Stomach smooth muscle (tissue), 2 donors: ENCODE results near the gene SPNS3.

Experiments used
- H3K27ac ChIP-seq: one replicate; pipeline ENCODE4 v1.7.0; 2013; ENCODE audit warnings: mild to moderate bottlenecking, low read length, inconsistent platforms
- H3K27me3 ChIP-seq, 2 donors: one replicate each; pipeline ENCODE4 v1.7.0; 2013; ENCODE audit warnings: low read length in 2 of 2; ENCODE audit not compliant: insufficient read depth in 2 of 2, control insufficient read depth in 1 of 2
- H3K36me3 ChIP-seq, 2 donors: one replicate each; pipeline ENCODE4 v1.7.0; 2013; ENCODE audit warnings: low read length in 2 of 2; ENCODE audit not compliant: control insufficient read depth in 2 of 2, insufficient read depth in 2 of 2
- H3K4me1 ChIP-seq: one replicate; pipeline ENCODE4 v1.7.0; 2013; ENCODE audit warnings: low read length; ENCODE audit not compliant: control insufficient read depth, insufficient read depth
- H3K4me3 ChIP-seq, 2 donors: one replicate each; pipeline ENCODE4 v1.7.0; 2013; ENCODE audit warnings: low read length in 2 of 2
- H3K9ac ChIP-seq, 2 donors: one replicate each; pipeline ENCODE4 v1.7.0; 2013; ENCODE audit warnings: low read length in 2 of 2, mild to moderate bottlenecking in 1 of 2
- H3K9me3 ChIP-seq, 2 donors: one replicate each; pipeline ENCODE4 v1.7.0; 2013; ENCODE audit warnings: low read length in 2 of 2; ENCODE audit not compliant: control insufficient read depth in 2 of 2
- donor health status: healthy.
- donor health status: Pancreatic carcinoma.

Gene SPNS3

GRCh38 chr17:4511199-4511932, 77.6 kb downstream of the SPNS3 start:
- H3K4me3 ChIP-seq: no peak overlapping the region
- no peaks in the 10 kb centered on the region for H3K9me3 ChIP-seq
- H3K36me3 ChIP-seq: no peaks in the 10 kb centered on the region
- H3K27me3 ChIP-seq: peaks cover 0 to 4% of the 10 kb centered on the region in 2 donors
- H3K27ac ChIP-seq: no peak overlapping the region
- H3K9ac ChIP-seq: no peak overlapping the region
- peaks cover 12% of the 10 kb centered on the region for H3K4me1 ChIP-seq

- H3K9me3 ChIP-seq: no peaks in the 10 kb centered on the region
- no peak overlapping the region for H3K9ac ChIP-seq
- H3K27me3 ChIP-seq: peaks cover 0 to 4% of the 10 kb centered on the region in 2 donors
- no peaks in the 10 kb centered on the region for H3K36me3 ChIP-seq
- no peak overlapping the region for H3K27ac ChIP-seq
- H3K4me3 ChIP-seq: no peak overlapping the region
- H3K4me1 ChIP-seq: peaks cover 13% of the 10 kb centered on the region
Measured at GRCh38 chr17:4512156-4513112, 78.7 kb downstream of the SPNS3 start.

DNA sequence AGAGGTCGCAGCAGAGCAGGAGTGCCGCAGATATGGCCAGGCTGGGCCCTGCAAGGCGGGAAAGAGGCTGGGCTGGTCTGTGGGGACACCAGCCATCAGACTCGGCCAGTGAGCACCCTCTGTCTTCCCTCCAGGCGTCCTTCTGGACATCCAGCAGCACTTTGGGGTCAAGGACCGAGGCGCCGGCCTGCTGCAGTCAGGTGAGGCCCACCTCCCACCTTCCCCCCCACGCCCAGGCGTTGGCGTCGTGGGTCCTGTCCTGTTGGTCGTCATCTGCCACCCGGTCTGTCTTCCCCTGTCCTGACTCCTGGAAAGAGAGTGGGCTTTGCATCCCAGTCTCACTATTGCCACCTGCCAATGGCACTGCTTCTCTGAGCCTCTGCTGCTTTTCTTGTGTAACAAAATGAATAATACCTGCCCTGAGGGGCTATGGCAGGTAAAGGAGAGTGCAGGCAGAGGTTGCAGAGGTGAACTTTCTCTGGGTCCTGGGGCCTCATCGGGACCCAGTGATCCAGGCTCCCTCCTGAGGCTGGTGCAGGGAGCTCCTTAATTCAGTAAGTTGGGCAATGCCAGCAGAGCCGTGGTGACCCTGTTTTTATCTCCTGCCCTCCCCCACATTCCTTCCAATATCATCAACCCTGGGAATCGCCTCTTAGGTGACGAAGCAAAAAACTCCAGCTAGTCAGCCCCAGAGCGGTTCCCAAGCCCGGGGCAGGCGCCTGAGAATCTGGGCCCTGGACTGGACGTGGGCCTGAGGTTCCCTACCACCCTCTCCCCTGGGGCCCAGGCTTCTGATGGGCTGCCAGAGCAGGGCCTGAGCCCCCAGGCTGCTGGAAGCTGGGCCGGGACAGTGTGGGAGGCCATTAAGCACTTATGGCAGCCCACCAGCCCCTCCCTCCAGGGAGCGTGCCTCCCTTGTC, 79.6 kb downstream of the SPNS3 start:
- Histone ChIP-seq H3K27me3 (peaks cover 0 to 2% of the 10 kb centered on the region in 2 donors), H3K36me3 (no peaks in the 10 kb centered on the region), H3K4me3 (no peak overlapping the region), H3K9ac (no peak overlapping the region), H3K27ac (no peak overlapping the region), H3K4me1 (peaks cover 10% of the 10 kb centered on the region), H3K9me3 (no peaks in the 10 kb centered on the region)

DNA sequence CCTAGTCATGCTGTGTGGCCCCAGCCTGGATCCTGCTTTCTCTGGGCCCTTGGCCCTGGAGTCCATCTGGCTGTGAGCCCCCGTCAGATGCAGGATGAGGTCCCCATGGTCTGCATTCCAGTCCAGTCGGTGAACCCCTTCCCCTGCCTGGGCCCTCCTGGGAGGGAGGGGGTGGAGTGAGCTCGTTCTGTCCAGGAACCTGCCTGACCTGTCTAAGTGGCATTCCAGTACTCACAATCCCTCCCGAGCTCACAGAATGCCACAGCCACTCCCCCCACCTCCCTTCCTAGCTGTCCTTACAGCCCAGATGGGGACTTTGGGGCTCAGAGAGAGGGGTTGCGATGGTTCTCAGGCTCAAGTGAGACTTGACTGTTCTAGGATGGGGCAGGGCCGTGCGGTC, 80.5 kb downstream of the SPNS3 start:
- H3K4me3 ChIP-seq: no peak overlapping the region
- no peak overlapping the region for H3K9ac ChIP-seq
- H3K4me1 ChIP-seq: peaks cover 10% of the 10 kb centered on the region
- no peaks in the 10 kb centered on the region for H3K9me3 ChIP-seq
- H3K36me3 ChIP-seq: no peaks in the 10 kb centered on the region
- H3K27ac ChIP-seq: no peak overlapping the region
- peaks cover 0 to 2% of the 10 kb centered on the region in 2 donors for H3K27me3 ChIP-seq

GRCh38 chr17:4514779-4515178, 81.0 kb downstream of the SPNS3 start:
- no peak overlapping the region for H3K9ac ChIP-seq
- no peak overlapping the region for H3K27ac ChIP-seq
- no peaks in the 10 kb centered on the region for H3K9me3 ChIP-seq
- H3K36me3 ChIP-seq: no peaks in the 10 kb centered on the region
- H3K4me3 ChIP-seq: no peak overlapping the region
- H3K27me3 ChIP-seq: peaks cover 0 to 2% of the 10 kb centered on the region in 2 donors
- peaks cover 11% of the 10 kb centered on the region for H3K4me1 ChIP-seq

- Histone ChIP-seq H3K4me3 (no peak overlapping the region), H3K9ac (no peak overlapping the region), H3K27me3 (peaks cover 0 to 2% of the 10 kb centered on the region in 2 donors), H3K9me3 (no peaks in the 10 kb centered on the region), H3K27ac (no peak overlapping the region), H3K36me3 (no peaks in the 10 kb centered on the region), H3K4me1 (peaks cover 8% of the 10 kb centered on the region)
Measured at GRCh38 chr17:4515501-4515900, 81.8 kb downstream of the SPNS3 start.

- H3K9me3 ChIP-seq: no peaks in the 10 kb centered on the region
- no peaks in the 10 kb centered on the region for H3K36me3 ChIP-seq
- H3K27me3 ChIP-seq: no peaks in the 10 kb centered on the region
- H3K9ac ChIP-seq: no peak overlapping the region
- no peak overlapping the region for H3K4me3 ChIP-seq
- H3K27ac ChIP-seq: no peak overlapping the region
- peaks cover 6% of the 10 kb centered on the region for H3K4me1 ChIP-seq
Measured at GRCh38 chr17:4516735-4517134, 83.0 kb downstream of the SPNS3 start.

- Histone ChIP-seq H3K9me3 (no peaks in the 10 kb centered on the region), H3K27me3 (no peaks in the 10 kb centered on the region), H3K4me3 (no peak overlapping the region), H3K27ac (peak overlapping the region; percentile 62), H3K4me1 (peaks cover 6% of the 10 kb centered on the region), H3K36me3 (no peaks in the 10 kb centered on the region), H3K9ac (no peak overlapping the region)
Measured at GRCh38 chr17:4518901-4519300, 85.2 kb downstream of the SPNS3 start.

GRCh38 chr17:4519361-4519788, 85.6 kb downstream of the SPNS3 start:
- no peaks in the 10 kb centered on the region for H3K36me3 ChIP-seq
- no peaks in the 10 kb centered on the region for H3K9me3 ChIP-seq
- H3K27ac ChIP-seq: peak overlapping the region; percentile 62
- H3K4me1 ChIP-seq: peaks cover 6% of the 10 kb centered on the region
- no peak overlapping the region for H3K9ac ChIP-seq
- H3K4me3 ChIP-seq: no peak overlapping the region
- H3K27me3 ChIP-seq: no peaks in the 10 kb centered on the region
